GM18507 (cell line): ENCODE measurements around the gene PFDN2.
A peak's percentile ranks its signal among the peaks of the same experiment; 100 is the strongest.
"Not testable (repeated sequence)": the region's sequence is repeated elsewhere in the genome, so short reads cannot be mapped to it uniquely, and the experiment has no call there.

Experiments
- DNase-seq: peaks from one replicate; pipeline ENCODE4 v3.0.0; 2011; ENCODE audit warnings: low read depth; ENCODE audit not compliant: insufficient read length; ENCODE audit errors: extremely low spot score
- FAIRE-seq: peaks from 2 replicates; lab custom pipeline; 2011; peaks lifted over from hg19 to GRCh38; lab: Jason Lieb, UNC

The PFDN2 gene

GRCh38 chr1:161140755-161141400 lies 23.0 kb upstream of the PFDN2 start:
- FAIRE-seq: no peak
- no peak for DNase-seq

- DNase-seq: no peak
- no peak for FAIRE-seq
These were observed 21.9 kb upstream of the PFDN2 start for GRCh38 chr1:161139766-161140165.

- no peak for FAIRE-seq
- no peak for DNase-seq
These were observed 20.6 kb upstream of the PFDN2 start for GRCh38 chr1:161138431-161138830.

GRCh38 chr1:161137881-161138280 lies 20.0 kb upstream of the PFDN2 start:
- no peak for DNase-seq
- no peak for FAIRE-seq

GRCh38 chr1:161133220-161133740 lies 15.4 kb upstream of the PFDN2 start:
- no peak for FAIRE-seq
- DNase-seq: no peak

- DNase-seq: peak; percentile 84
- peak; percentile 89 for FAIRE-seq
These were observed 14.8 kb upstream of the PFDN2 start, which contains the start of gene DEDD for GRCh38 chr1:161132410-161133219. TSS of gene DEDD (minus strand) at chr1:161132667. CDS start at chr1:161124462, 8,205 bp downstream.

GRCh38 chr1:161131523-161132409 lies 13.9 kb upstream of the PFDN2 start:
- DNase-seq (no peak), FAIRE-seq (peak; percentile 48)

- no peak for DNase-seq
- FAIRE-seq: no peak
These were observed 12.4 kb upstream of the PFDN2 start for GRCh38 chr1:161130266-161130665.

- DNase-seq: no peak
- no peak for FAIRE-seq
These were observed 11.0 kb upstream of the PFDN2 start for GRCh38 chr1:161128591-161129420.

GRCh38 chr1:161127649-161128048 lies 9.8 kb upstream of the PFDN2 start:
- DNase-seq (no peak), FAIRE-seq (no peak)

GRCh38 chr1:161122967-161123366 lies 5.1 kb upstream of the PFDN2 start:
- FAIRE-seq (no peak), DNase-seq (no peak)

- no peak for FAIRE-seq
These were observed 4.0 kb upstream of the PFDN2 start for GRCh38 chr1:161121834-161122233.

GRCh38 chr1:161121042-161121650 lies 3.3 kb upstream of the PFDN2 start:
- DNase-seq (no peak), FAIRE-seq (no peak)

More at GRCh38 chr1:161121834-161122233, 4.0 kb upstream of the PFDN2 start:
- DNase-seq: no peak

GRCh38 chr1:161119092-161119903 lies 1.5 kb upstream of the PFDN2 start:
- peak; percentile 86 for FAIRE-seq
- peak; percentile 57 for DNase-seq

GRCh38 chr1:161115961-161116360 lies 1.9 kb downstream of the PFDN2 start:
- DNase-seq, FAIRE-seq: not testable (repeated sequence)

GRCh38 chr1:161115132-161115711 lies 2.6 kb downstream of the PFDN2 start:
- FAIRE-seq: no peak
- DNase-seq: no peak

- FAIRE-seq: no peak
These were observed 3.3 kb downstream of the PFDN2 start for GRCh38 chr1:161114556-161114955.

More at GRCh38 chr1:161114556-161114955, 3.3 kb downstream of the PFDN2 start:
- no peak for DNase-seq
